T-helper 1 cell treated with Interleukin-12 subunit alpha and Interleukin-12 subunit beta and Interleukin-4 antibody, amounts not matched to agents 30 μg/mL and 1 μg/mL, for 36 hours (primary cell): ENCODE data around the gene NKIRAS1.
"Not testable (repeated sequence)": the region's sequence is repeated elsewhere in the genome, so short reads cannot be mapped to it uniquely, and the experiment has no call there.

Experiments used
- H3K27ac Mint-ChIP-seq: one replicate; pipeline ENCODE4 v1.8.0; 2021; ENCODE audit warnings: mild to moderate bottlenecking, mixed read lengths
- H3K27me3 Mint-ChIP-seq: one replicate; pipeline ENCODE4 v1.8.0; 2021; ENCODE audit warnings: low read depth, mixed read lengths
- H3K36me3 Mint-ChIP-seq: one replicate; pipeline ENCODE4 v1.8.0; 2021; ENCODE audit warnings: low read depth, mixed read lengths
- H3K4me1 Mint-ChIP-seq: one replicate; pipeline ENCODE4 v1.8.0; 2021; ENCODE audit warnings: low read depth, mixed read lengths
- H3K4me3 Mint-ChIP-seq: one replicate; pipeline ENCODE4 v1.8.0; 2021; ENCODE audit warnings: mild to moderate bottlenecking, moderate library complexity, mixed read lengths
- H3K9me3 Mint-ChIP-seq: one replicate; pipeline ENCODE4 v1.8.0; 2021; ENCODE audit warnings: mixed read lengths

NKIRAS1 gene

GRCh38 chr3:23926246-23926645 lies 9.5 kb upstream of the NKIRAS1 start:
- Mint-ChIP-seq H3K9me3 (no peaks in the 10 kb centered on the region), H3K27me3 (peaks cover 12% of the 10 kb centered on the region), H3K36me3 (peaks cover 5% of the 10 kb centered on the region), H3K27ac (no peak overlapping the region), H3K4me3 (no peak overlapping the region), H3K4me1 (peaks cover 1% of the 10 kb centered on the region)

GRCh38 chr3:23923786-23924185 lies 7.0 kb upstream of the NKIRAS1 start:
- H3K4me1 Mint-ChIP-seq = peaks cover 9% of the 10 kb centered on the region
- no peaks in the 10 kb centered on the region for H3K9me3 Mint-ChIP-seq
- no peak overlapping the region for H3K27ac Mint-ChIP-seq
- peaks cover 7% of the 10 kb centered on the region for H3K27me3 Mint-ChIP-seq
- H3K4me3 Mint-ChIP-seq = no peak overlapping the region
- H3K36me3 Mint-ChIP-seq = peaks cover 27% of the 10 kb centered on the region

- Mint-ChIP-seq H3K27me3 (peaks cover 3% of the 10 kb centered on the region), H3K27ac (no peak overlapping the region), H3K9me3 (no peaks in the 10 kb centered on the region), H3K4me3 (no peak overlapping the region), H3K36me3 (peaks cover 47% of the 10 kb centered on the region), H3K4me1 (peaks cover 18% of the 10 kb centered on the region)
Measured at GRCh38 chr3:23921052-23921511, 4.3 kb upstream of the NKIRAS1 start.

- H3K27me3 Mint-ChIP-seq = peaks cover 11% of the 10 kb centered on the region
- no peak overlapping the region for H3K4me3 Mint-ChIP-seq
- no peak overlapping the region for H3K27ac Mint-ChIP-seq
- H3K36me3 Mint-ChIP-seq = peaks cover 47% of the 10 kb centered on the region
- H3K9me3 Mint-ChIP-seq = no peaks in the 10 kb centered on the region
- peaks cover 26% of the 10 kb centered on the region for H3K4me1 Mint-ChIP-seq
Measured at GRCh38 chr3:23920151-23920655, 3.4 kb upstream of the NKIRAS1 start.

- H3K27ac Mint-ChIP-seq = no peak overlapping the region
- H3K27me3 Mint-ChIP-seq = peaks cover 11% of the 10 kb centered on the region
- H3K36me3 Mint-ChIP-seq = peaks cover 47% of the 10 kb centered on the region
- no peaks in the 10 kb centered on the region for H3K9me3 Mint-ChIP-seq
- peaks cover 28% of the 10 kb centered on the region for H3K4me1 Mint-ChIP-seq
- no peak overlapping the region for H3K4me3 Mint-ChIP-seq
Measured at GRCh38 chr3:23919628-23920027, 2.8 kb upstream of the NKIRAS1 start.

- peak overlapping the region; percentile 96 for H3K27ac Mint-ChIP-seq
- H3K4me1 Mint-ChIP-seq = peaks cover 30% of the 10 kb centered on the region
- H3K27me3 Mint-ChIP-seq = peaks cover 11% of the 10 kb centered on the region
- H3K36me3 Mint-ChIP-seq = peaks cover 47% of the 10 kb centered on the region
- peak overlapping the region; percentile 97 for H3K4me3 Mint-ChIP-seq
- H3K9me3 Mint-ChIP-seq = not testable (repeated sequence)
Measured at GRCh38 chr3:23918331-23918730, 1.5 kb upstream of the NKIRAS1 start.

DNA sequence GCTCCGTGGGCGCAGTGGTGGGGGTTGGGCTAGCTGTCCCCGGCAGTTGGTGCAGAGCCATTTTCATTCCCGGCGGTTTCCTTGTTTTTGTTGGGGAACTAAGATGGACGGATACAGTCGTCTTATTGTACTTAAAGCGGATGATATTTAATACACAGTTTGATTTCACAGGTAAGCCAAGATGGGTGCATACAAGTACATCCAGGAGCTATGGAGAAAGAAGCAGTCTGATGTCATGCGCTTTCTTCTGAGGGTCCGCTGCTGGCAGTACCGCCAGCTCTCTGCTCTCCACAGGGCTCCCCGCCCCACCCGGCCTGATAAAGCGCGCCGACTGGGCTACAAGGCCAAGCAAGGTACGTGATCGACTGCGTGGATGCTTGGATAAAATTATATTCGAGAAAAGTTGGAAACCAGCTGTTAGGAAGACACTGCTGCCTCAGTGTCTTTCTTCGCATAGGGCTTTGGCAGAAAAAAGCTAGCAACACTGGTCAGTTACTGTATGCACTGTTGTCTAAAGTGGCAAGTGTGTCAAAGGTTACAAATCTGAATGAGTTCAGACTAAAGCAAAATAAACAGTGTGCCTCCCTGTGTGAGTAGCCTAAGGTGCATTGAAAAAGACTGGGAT lies 1.0 kb upstream of the NKIRAS1 start:
- H3K9me3 Mint-ChIP-seq = not testable (repeated sequence)
- peaks cover 47% of the 10 kb centered on the region for H3K36me3 Mint-ChIP-seq
- peaks cover 11% of the 10 kb centered on the region for H3K27me3 Mint-ChIP-seq
- peak overlapping the region; percentile 97 for H3K4me3 Mint-ChIP-seq
- peaks cover 30% of the 10 kb centered on the region for H3K4me1 Mint-ChIP-seq
- peak overlapping the region; percentile 96 for H3K27ac Mint-ChIP-seq

DNA sequence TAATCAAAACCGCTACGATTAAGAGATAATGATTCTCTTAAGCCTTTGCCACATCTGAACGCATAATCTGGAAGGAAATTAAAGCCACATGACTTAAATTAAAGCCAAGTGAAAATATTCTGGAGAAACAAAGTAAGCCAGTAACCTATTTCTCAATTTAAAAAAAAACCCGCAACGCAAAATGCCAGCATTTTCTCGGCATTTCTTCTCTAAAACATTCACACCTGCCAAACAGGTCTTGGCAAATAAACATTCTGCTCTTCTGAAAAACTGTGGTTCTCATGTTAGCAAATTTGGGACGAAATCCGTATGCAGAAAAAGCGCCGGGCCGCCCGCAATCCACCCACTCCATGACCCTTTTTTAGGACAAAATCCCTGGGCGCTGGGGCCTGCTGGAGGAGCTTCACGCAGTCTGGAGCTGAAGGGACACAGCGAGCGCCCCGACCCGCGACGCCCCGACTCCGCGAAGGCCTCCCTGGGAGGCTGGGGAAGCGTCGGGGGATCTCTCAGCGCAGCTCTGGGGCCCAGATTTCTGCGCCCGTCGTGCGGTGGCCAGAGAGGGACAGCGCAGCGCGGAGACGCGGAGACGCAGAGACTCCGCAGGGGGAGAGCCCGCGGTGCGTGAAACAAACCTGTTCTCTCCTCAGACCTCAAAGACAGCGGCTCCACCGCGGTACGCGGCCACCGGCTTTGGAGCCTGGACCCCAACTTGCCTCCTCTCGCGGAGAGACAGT lies 471 bp downstream of the NKIRAS1 start:
- no peaks in the 10 kb centered on the region for H3K9me3 Mint-ChIP-seq
- H3K27me3 Mint-ChIP-seq = peaks cover 11% of the 10 kb centered on the region
- H3K36me3 Mint-ChIP-seq = peaks cover 43% of the 10 kb centered on the region
- H3K27ac Mint-ChIP-seq = peak overlapping the region; percentile 96
- H3K4me1 Mint-ChIP-seq = peaks cover 30% of the 10 kb centered on the region
- H3K4me3 Mint-ChIP-seq = peak overlapping the region; percentile 97

DNA sequence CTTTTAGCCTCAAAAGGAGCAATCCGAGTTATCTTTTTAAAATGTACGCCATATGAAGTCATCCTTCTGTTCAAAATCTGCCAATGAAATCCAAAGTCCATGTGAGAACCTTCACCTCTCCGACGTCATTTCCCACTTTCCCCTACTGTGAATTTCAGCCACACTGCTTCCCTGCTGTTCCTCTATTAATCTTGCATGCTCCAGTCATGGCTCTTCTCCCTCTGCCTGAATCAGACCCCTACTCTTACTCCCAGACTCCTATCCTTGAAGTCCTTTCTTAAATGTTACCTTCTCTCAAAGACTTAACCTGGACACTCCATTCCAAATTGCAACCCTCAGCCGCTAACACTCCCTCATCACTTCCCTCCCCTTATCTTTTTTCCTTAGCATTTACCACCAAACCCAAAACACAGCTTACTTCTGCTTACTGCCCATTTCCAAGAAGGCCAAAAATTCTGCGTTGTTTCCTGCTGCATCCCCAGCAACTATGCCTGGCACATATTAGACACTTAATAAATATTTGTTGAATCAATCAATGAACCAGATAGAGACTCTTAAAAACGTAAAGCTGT lies 1.2 kb downstream of the NKIRAS1 start:
- H3K36me3 Mint-ChIP-seq = peaks cover 37% of the 10 kb centered on the region
- H3K27ac Mint-ChIP-seq = no peak overlapping the region
- H3K9me3 Mint-ChIP-seq = no peaks in the 10 kb centered on the region
- peak overlapping the region; percentile 97 for H3K4me3 Mint-ChIP-seq
- H3K4me1 Mint-ChIP-seq = peaks cover 30% of the 10 kb centered on the region
- H3K27me3 Mint-ChIP-seq = peaks cover 11% of the 10 kb centered on the region

DNA sequence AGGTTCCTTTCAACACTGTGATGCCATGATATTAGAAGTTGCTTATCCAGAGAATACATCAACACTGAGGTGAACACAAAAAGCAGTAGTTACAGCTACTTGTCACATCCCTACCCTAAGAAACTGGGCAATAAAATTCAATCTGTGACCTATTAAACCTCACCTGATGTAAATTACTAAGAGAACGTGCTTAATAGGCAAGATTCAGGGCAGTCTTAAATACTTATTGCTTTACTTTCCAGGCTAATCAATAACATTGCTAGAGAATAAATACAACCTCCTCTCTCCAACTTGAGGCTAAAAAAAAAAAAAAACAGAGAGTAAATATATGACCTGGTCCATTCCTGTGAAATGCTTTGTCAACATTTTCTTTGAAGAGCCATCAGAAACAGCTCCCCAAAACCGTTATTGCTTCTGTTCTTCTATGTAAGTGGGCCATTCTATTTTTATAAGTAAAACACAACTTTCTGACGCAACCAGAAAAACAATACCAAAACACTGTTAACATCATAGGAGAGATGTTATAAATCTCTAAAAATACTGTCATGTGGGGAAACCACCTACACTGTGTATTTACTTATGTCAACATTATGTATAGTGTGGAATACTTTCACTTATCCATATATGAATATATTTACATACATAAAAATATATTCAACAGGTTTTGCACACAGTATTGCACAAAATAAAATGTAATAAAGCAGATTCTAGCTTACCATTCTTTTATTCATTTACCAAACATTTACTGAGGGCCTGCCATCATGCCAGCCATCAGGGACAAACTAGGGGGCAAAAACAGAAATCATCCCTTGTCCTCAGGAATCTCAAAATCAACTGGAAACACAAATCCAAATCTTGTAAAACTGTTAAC lies 2.7 kb downstream of the NKIRAS1 start:
- Mint-ChIP-seq H3K27ac (no peak overlapping the region), H3K4me3 (no peak overlapping the region), H3K27me3 (peaks cover 11% of the 10 kb centered on the region)

DNA sequence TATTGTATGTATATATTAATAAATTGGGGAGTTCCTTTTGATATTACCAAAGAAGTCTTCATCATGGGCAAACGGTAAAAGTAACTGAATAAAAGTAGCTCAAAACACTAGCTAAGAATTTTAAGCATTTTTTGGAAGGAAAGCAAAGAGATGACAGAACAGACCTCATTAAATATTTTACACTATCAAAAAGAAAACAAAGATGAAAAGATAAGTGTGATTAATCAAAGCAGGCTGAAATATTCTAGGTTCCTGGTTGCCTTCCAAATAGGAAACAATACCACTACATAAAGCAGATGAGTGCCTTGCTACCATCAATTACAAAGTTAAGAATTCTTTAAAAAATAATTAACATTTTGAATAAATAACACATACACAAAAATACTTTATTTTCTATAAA lies 3.6 kb downstream of the NKIRAS1 start:
- peaks cover 13% of the 10 kb centered on the region for H3K36me3 Mint-ChIP-seq

More for the DNA sequence above, 2.7 kb downstream of the NKIRAS1 start:
- H3K36me3 Mint-ChIP-seq = peaks cover 23% of the 10 kb centered on the region
- no peaks in the 10 kb centered on the region for H3K9me3 Mint-ChIP-seq
- peaks cover 25% of the 10 kb centered on the region for H3K4me1 Mint-ChIP-seq

GRCh38 chr3:23912335-23912734 lies 4.5 kb downstream of the NKIRAS1 start:
- H3K4me3 Mint-ChIP-seq, H3K36me3 Mint-ChIP-seq, H3K9me3 Mint-ChIP-seq, H3K27ac Mint-ChIP-seq: not testable (repeated sequence)
- Mint-ChIP-seq H3K4me1 (peaks cover 15% of the 10 kb centered on the region), H3K27me3 (peaks cover 11% of the 10 kb centered on the region)

More for the DNA sequence above, 3.6 kb downstream of the NKIRAS1 start:
- no peak overlapping the region for H3K4me3 Mint-ChIP-seq
- no peaks in the 10 kb centered on the region for H3K9me3 Mint-ChIP-seq
- H3K4me1 Mint-ChIP-seq = peaks cover 17% of the 10 kb centered on the region
- peaks cover 11% of the 10 kb centered on the region for H3K27me3 Mint-ChIP-seq
- no peak overlapping the region for H3K27ac Mint-ChIP-seq

GRCh38 chr3:23911397-23911796 lies 5.4 kb downstream of the NKIRAS1 start:
- peaks cover 15% of the 10 kb centered on the region for H3K4me1 Mint-ChIP-seq

GRCh38 chr3:23909341-23909740 lies 7.4 kb downstream of the NKIRAS1 start:
- Mint-ChIP-seq H3K27ac (no peak overlapping the region), H3K4me1 (peaks cover 2% of the 10 kb centered on the region), H3K4me3 (no peak overlapping the region), H3K27me3 (no peaks in the 10 kb centered on the region), H3K9me3 (no peaks in the 10 kb centered on the region), H3K36me3 (peaks cover 6% of the 10 kb centered on the region)

More at GRCh38 chr3:23911397-23911796, 5.4 kb downstream of the NKIRAS1 start:
- Mint-ChIP-seq H3K36me3 (no peaks in the 10 kb centered on the region), H3K9me3 (no peaks in the 10 kb centered on the region), H3K27me3 (peaks cover 11% of the 10 kb centered on the region), H3K4me3 (no peak overlapping the region), H3K27ac (no peak overlapping the region)
